ENCODE data around the gene PRKAA1.
"Not testable (repeated sequence)": the region's sequence is repeated elsewhere in the genome, so short reads cannot be mapped to it uniquely, and the experiment has no call there.

The PRKAA1 gene

DNA sequence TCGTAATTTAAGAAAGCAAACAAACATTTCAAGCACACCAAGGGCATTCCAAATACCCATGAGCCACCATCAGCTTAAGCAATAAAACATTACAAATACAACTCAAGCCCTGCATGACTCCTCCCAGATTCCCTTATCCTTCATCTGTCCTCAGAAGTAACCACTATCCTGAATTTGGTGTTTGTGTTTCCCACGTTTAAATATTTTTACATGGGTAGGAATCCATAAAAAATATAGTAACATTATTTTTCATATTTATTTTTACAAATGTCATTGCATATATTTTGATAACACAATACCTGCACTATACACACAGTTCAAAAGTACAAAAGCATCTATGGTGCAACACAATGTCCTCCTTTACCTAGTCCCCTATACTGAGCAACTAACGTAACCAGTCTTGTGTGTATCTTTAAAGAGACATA, 6.4 kb downstream of the PRKAA1 start:
- no peak for DNase-seq
- no peak overlapping the region for H3K4me3 Mint-ChIP-seq
- TF ChIP-seq, protein P1, sequence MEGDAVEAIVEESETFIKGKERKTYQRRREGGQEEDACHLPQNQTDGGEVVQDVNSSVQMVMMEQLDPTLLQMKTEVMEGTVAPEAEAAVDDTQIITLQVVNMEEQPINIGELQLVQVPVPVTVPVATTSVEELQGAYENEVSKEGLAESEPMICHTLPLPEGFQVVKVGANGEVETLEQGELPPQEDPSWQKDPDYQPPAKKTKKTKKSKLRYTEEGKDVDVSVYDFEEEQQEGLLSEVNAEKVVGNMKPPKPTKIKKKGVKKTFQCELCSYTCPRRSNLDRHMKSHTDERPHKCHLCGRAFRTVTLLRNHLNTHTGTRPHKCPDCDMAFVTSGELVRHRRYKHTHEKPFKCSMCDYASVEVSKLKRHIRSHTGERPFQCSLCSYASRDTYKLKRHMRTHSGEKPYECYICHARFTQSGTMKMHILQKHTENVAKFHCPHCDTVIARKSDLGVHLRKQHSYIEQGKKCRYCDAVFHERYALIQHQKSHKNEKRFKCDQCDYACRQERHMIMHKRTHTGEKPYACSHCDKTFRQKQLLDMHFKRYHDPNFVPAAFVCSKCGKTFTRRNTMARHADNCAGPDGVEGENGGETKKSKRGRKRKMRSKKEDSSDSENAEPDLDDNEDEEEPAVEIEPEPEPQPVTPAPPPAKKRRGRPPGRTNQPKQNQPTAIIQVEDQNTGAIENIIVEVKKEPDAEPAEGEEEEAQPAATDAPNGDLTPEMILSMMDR (IDR thresholded peaks at IDR 0.05), result no peak
- H3K4me1 Mint-ChIP-seq, result peaks cover 13% of the 10 kb centered on the region
- no peaks in the 10 kb centered on the region for H3K27me3 Mint-ChIP-seq (ENCODE audit: low read depth, poor library complexity)
- H3K27ac Mint-ChIP-seq, result no peak overlapping the region
- H3K36me3 Mint-ChIP-seq (ENCODE audit: low read depth), result peaks cover 66% of the 10 kb centered on the region
- peaks cover 32% of the 10 kb centered on the region for H3K9me3 Mint-ChIP-seq

DNA sequence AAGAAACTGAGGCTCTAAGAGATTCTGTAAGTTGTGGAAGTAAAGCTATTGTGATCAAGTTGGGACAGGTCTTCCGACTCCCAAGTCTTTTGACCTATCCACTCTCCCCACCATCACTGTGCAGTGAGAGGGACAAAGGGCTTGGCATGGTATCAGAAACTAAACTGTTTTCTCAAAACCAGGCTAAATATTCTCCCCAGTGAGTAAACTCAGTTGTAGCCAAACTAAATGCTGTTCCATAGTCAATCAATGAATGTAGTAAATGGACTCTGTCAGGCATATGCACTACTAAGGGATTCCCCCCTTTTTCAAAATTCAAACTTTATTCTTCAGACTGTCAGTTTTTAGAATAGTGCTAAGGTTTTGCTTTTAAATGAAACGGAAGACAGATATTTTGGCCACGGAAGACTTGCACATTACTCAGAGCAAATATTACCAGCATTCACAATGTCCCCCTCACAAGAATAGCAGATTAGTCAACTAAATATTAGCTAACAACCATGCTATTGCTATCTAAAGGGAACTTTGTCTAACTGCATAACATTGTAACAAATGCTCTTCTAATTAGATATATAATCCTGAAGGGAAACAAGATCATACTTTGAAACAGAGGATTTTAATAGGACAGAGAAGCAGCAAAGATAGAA, 7.1 kb downstream of the PRKAA1 start:
- no peak for DNase-seq
- no peaks in the 10 kb centered on the region for H3K27me3 Mint-ChIP-seq (ENCODE audit: low read depth, poor library complexity)
- peaks cover 7% of the 10 kb centered on the region for H3K4me1 Mint-ChIP-seq
- TF ChIP-seq, protein P1 (IDR thresholded peaks at IDR 0.05), result no peak
- no peak overlapping the region for H3K4me3 Mint-ChIP-seq
- no peak overlapping the region for H3K27ac Mint-ChIP-seq
- H3K36me3 Mint-ChIP-seq (ENCODE audit: low read depth), result peaks cover 72% of the 10 kb centered on the region
- peaks cover 38% of the 10 kb centered on the region for H3K9me3 Mint-ChIP-seq

GRCh38 chr5:40788941-40789340, 9.2 kb downstream of the PRKAA1 start:
- H3K9me3 Mint-ChIP-seq, result peaks cover 37% of the 10 kb centered on the region
- H3K4me3 Mint-ChIP-seq; H3K27ac Mint-ChIP-seq; H3K4me1 Mint-ChIP-seq; DNase-seq; H3K27me3 Mint-ChIP-seq (ENCODE audit: low read depth, poor library complexity): not testable (repeated sequence)
- H3K36me3 Mint-ChIP-seq (ENCODE audit: low read depth), result peaks cover 61% of the 10 kb centered on the region

GRCh38 chr5:40787986-40788385, 10.2 kb downstream of the PRKAA1 start:
- no peak for DNase-seq
- H3K9me3 Mint-ChIP-seq, result peaks cover 37% of the 10 kb centered on the region
- H3K36me3 Mint-ChIP-seq (ENCODE audit: low read depth), result peaks cover 52% of the 10 kb centered on the region
- no peaks in the 10 kb centered on the region for H3K27me3 Mint-ChIP-seq (ENCODE audit: low read depth, poor library complexity)
- TF ChIP-seq, protein P1 (IDR thresholded peaks at IDR 0.05), result no peak
- no peaks in the 10 kb centered on the region for H3K4me1 Mint-ChIP-seq
- H3K4me3 Mint-ChIP-seq, result no peak overlapping the region
- H3K27ac Mint-ChIP-seq, result no peak overlapping the region

- DNase-seq; H3K4me1 Mint-ChIP-seq; H3K27me3 Mint-ChIP-seq (ENCODE audit: low read depth, poor library complexity); H3K27ac Mint-ChIP-seq; H3K4me3 Mint-ChIP-seq: not testable (repeated sequence)
- peaks cover 52% of the 10 kb centered on the region for H3K36me3 Mint-ChIP-seq (ENCODE audit: low read depth)
- peaks cover 37% of the 10 kb centered on the region for H3K9me3 Mint-ChIP-seq
Observed at GRCh38 chr5:40786664-40787063, 11.5 kb downstream of the PRKAA1 start.

DNA sequence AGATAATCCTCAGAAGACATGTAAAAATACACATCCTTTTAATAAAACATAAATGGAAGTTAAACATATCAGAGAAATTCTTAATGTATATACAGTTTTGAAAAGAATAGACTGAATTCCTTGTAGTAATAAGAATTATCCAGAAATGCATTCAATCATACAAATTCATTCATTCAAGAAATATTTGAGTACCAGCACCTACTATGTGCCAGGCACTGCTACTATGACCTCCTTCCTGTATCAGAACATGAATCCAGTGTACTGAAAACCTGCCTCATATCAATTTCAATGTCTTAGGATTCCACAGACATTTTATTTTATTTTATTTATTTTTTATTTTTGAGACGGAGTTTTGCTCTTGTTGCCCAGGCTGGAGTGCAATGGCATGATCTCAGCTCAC, 13.3 kb downstream of the PRKAA1 start:
- Mint-ChIP-seq H3K36me3 (ENCODE audit: low read depth) (peaks cover 55% of the 10 kb centered on the region), H3K4me3 (no peak overlapping the region), H3K4me1 (no peaks in the 10 kb centered on the region), H3K9me3 (peaks cover 37% of the 10 kb centered on the region), H3K27ac (no peak overlapping the region), H3K27me3 (ENCODE audit: low read depth, poor library complexity) (no peaks in the 10 kb centered on the region)
- no peak for DNase-seq
- TF ChIP-seq, protein P1 (IDR thresholded peaks at IDR 0.05), result no peak

- H3K4me3 Mint-ChIP-seq, result no peak overlapping the region
- H3K9me3 Mint-ChIP-seq, result peaks cover 31% of the 10 kb centered on the region
- no peak overlapping the region for H3K27ac Mint-ChIP-seq
- H3K27me3 Mint-ChIP-seq (ENCODE audit: low read depth, poor library complexity), result no peaks in the 10 kb centered on the region
- TF ChIP-seq, protein P1 (IDR thresholded peaks at IDR 0.05), result no peak
- no peaks in the 10 kb centered on the region for H3K4me1 Mint-ChIP-seq
- no peak for DNase-seq
- peaks cover 48% of the 10 kb centered on the region for H3K36me3 Mint-ChIP-seq (ENCODE audit: low read depth)
Observed at GRCh38 chr5:40784027-40784653, 14.0 kb downstream of the PRKAA1 start.
